Nucleus accumbens (tissue), 56 donors: ENCODE results near the gene SRPRB.

ENCODE experiments used
- DNase-seq, 56 donors: peaks; one replicate each; lab custom pipeline; 2025; lab: John Stamatoyannopoulos, UW

The SRPRB gene, protein sequence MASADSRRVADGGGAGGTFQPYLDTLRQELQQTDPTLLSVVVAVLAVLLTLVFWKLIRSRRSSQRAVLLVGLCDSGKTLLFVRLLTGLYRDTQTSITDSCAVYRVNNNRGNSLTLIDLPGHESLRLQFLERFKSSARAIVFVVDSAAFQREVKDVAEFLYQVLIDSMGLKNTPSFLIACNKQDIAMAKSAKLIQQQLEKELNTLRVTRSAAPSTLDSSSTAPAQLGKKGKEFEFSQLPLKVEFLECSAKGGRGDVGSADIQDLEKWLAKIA

DNA sequence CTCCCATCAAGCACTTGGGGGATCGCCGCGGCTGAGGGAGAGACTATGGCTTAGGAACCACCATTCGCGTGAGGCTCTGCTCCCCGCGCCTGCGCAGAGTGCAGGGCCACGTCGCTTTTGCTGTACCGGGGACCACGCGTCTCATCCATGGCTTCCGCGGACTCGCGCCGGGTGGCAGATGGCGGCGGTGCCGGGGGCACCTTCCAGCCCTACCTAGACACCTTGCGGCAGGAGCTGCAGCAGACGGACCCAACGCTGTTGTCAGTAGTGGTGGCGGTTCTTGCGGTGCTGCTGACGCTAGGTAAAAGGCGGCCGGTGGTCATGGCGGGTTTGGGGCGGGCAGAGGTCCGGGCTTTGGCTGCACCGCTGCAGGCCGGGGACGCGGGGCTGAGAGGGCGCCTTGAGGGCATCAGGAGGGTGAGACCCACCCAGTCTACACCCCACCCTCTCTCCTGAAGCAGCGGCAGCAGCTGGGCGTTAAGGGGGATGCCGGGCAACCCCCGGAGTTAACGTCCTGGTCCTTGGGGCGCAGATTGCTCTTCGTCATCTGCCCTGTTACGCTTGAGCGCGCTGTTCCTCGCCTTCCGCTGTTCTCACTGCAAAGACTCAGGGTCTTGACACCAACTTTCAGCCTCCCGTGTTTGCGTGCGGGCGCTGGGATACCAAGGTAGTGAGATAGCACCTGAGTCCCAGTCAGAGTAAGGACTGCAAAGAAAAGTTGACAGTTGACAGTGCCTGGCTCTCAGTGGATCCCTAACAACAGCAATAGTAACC, at the start of gene SRPRB:
TSS of gene SRPRB (plus strand) at position 114 of the 774 bp plus-strand sequence. CDS start at position 148, 34 bp downstream.
- DNase-seq = peak; percentile 59 to 97 (median 91)

- no peak for DNase-seq
Observed at GRCh38 chr3:133756716-133757694, 48.6 kb upstream of the SRPRB start.

GRCh38 chr3:133757701-133758567, 47.7 kb upstream of the SRPRB start:
- DNase-seq = no peak

GRCh38 chr3:133758568-133758928, 47.1 kb upstream of the SRPRB start:
- no peak for DNase-seq

DNA sequence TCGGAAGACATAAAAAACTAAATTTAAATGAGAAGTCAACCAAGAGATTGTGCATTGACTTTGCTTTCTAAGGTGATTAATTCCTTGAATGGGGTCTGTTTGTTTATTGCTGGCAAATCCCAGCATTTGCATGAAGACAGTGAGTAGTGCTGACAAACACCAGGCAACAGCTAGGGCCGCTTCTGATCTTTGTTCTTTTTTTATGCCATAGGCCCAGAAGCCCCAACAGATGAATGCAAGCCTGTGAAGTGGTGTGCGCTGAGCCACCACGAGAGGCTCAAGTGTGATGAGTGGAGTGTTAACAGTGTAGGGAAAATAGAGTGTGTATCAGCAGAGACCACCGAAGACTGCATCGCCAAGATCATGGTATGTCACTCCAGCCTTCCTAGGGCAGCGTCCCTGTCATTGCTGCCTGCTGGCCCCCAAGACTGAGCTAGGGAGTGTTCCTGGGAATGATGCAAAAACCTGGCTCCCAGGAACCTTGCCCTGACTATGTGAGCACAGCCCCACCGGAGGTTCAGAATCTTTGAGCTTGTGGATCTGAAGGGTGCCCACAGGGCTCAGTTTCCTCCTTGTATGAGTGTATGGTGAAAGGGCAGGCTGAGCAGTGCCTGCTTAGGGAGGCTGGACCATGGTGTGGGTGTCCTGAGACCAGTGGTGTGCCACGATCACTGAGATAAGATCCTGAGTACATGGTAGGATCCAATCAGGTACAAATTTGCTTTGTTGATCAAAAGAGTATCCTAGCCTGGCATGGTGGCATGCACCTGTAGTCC, 46.5 kb upstream of the SRPRB start:
- no peak for DNase-seq

DNA sequence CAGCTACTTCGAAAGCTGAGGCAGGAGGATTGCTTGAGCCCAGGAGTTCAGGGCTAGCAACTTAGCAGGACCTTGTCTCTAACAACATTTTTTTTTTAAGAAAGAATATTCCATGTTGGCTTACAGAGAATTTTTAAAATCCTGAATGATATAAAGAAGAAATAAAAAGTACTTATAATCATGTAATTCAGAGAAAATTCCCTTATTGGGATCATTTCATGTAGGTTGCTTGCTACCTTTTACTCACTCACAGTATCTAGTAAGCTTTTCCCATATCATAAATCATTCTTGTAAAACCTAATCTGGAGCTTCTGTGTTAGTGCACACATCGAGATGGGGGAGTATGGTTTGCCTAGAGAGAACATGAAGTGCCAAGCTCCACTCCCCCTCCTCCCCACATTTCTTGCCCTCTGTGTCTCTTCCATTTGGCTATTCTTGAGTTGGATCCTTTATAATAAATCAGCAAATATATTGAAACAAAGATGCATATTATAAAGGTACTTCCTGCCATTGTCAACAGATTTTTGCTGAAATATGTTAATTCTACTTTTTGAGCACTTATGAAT, 45.8 kb upstream of the SRPRB start:
- no peak for DNase-seq

DNA sequence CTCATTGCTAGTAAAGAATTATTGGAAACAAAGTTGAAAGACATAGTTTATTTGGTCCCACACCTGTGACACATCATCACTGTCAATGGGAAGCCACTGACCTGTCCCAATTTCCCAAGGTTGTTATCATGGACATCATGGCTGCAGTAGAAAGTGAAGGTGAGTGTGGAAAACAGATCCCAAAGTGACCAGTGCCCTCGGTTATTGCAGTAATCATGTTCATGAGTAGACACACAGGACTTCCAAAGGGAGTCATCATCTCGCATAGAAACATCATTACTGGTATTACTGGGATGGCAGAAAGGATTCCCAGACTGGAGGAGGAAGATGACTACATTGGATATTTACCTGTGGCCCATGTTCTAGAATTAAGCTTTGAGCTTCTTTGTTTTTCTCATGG, 44.7 kb upstream of the SRPRB start:
- no peak for DNase-seq

- no peak for DNase-seq
Observed at GRCh38 chr3:133761605-133762484, 43.8 kb upstream of the SRPRB start.

GRCh38 chr3:133762539-133762938, 43.1 kb upstream of the SRPRB start:
- no peak for DNase-seq

DNA sequence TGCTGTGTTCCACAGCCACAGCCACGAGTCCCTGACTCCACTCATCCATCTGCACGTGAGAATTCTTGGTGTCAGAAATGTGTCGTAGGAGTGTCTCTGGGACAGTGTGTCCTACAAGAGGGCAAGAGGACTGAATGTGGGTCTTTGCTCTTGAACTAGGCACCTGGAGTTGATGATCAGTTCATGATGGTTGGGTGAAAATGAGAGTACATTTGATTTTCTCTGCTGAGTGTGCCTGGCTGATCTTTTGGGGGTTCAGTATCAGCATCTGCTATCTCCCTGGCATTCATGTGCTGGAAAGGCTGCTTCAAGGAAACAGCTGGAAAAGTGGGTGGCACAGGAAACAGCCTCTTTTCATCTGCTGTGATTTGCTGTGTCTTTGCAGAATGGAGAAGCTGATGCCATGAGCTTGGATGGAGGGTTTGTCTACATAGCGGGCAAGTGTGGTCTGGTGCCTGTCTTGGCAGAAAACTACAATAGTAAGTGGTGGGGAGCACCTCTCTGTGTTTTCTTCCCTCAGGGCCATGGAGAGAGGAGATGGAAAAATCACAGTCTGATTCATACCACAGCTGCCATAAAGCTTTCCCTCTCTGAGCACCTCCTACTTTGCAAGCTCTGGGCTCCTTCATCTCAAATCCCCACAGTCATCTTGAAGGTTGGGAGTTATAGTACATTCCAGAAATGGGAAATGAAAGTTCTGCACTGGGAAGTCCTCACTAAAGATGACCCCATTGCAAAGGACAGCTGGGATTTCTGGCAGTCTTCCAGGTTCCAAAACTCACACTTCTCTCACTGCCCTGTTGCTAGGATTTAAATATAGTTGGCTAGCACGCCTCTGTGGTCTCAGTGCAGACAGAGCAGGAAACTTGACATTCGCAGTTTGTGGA, 41.6 kb upstream of the SRPRB start:
- DNase-seq = no peak

DNA sequence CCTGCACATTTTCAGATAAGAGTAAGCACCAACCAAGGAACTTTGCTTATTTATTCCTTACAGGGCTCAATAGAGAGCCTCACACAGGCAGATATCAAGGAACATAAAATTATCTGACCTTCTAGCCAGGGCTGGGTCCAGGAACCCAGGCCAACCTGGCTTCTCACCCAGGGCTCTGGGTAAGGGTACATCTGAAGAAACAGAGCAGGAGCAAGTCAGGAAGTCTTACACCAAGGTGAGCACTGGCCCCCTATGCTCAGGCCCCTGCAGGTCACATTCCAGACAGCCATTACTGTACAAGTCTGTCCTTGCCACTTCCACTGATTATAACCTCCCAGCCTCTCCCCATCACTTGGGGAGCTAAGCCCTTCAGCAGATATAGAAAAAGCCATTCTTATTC, 40.4 kb upstream of the SRPRB start:
- DNase-seq = no peak

GRCh38 chr3:133767607-133768006, 38.0 kb upstream of the SRPRB start:
- DNase-seq = no peak

GRCh38 chr3:133769536-133769935, 36.1 kb upstream of the SRPRB start:
- no peak for DNase-seq

- DNase-seq = no peak
Observed at GRCh38 chr3:133773732-133774131, 31.9 kb upstream of the SRPRB start.

DNA sequence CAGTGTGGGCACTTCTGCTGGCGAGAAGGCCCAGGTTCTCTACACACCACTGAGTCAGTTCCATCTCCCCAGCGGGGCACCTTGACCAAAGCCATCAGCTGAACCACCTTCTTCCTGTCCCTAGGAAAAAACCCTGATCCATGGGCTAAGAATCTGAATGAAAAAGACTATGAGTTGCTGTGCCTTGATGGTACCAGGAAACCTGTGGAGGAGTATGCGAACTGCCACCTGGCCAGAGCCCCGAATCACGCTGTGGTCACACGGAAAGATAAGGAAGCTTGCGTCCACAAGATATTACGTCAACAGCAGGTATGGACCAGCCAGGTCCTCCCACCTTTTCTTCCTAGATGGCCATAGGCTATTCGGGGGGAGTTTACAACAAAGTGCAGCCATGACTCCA, 30.3 kb upstream of the SRPRB start:
- DNase-seq = no peak

DNA sequence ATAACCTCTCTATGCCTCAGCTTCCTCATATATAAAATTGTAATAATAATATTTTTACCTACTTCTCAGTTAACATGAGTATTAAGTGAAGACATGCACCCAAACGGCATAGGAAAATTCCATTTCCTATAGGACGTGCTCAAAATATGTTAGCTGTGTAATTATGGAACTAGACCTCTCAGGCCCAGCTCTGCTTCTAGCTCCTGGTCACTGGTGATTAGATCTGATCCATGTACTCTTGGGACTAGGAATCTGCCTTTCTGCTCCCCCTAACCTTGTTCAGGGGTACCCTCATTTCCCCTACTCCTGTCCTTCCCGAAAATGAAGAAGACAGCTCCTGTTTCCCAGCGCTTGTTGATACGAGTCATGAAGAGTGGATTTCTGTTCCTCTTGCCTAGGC, 29.8 kb upstream of the SRPRB start:
- no peak for DNase-seq
